ENCODE measurements around the gene SCARF2.

DNA sequence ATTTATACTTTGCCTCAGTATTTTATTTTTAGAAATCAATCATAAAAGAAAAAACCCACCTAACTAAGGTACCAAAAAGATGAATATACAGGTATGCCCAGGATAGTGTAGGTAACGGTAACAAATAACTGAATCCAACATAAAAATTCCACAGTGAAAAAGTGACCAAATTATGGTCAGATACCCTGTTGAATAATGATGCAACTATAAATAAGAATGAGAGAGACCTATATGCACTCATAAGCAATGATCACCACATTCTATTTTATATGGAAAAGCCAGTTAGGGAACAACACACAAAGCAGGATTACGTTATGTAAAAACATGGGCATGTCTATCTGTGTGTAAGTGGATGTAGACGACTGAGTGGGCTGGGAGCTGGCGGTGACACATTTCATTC, 50.7 kb downstream of the SCARF2 start:
- TF ChIP-seq EZH2 (IDR thresholded peaks at IDR 0.05; ENCODE audit: insufficient read depth, poor library complexity, severe bottlenecking) (no peak), EZH2phosphoT487 (IDR thresholded peaks at IDR 0.05; ENCODE audit: insufficient read depth, low read depth) (no peak)

All from GM23248 (cell line).